NCI-H748 (cell line): Measurements from ENCODE around the gene GABRA5.
A peak's percentile ranks its signal among the peaks of the same experiment; 100 is the strongest.

Experiments used
- DNase-seq: peaks from one replicate; lab custom pipeline; 2025; ENCODE audit not compliant: unreplicated experiment; lab: John Stamatoyannopoulos, UW

Gene GABRA5

DNA sequence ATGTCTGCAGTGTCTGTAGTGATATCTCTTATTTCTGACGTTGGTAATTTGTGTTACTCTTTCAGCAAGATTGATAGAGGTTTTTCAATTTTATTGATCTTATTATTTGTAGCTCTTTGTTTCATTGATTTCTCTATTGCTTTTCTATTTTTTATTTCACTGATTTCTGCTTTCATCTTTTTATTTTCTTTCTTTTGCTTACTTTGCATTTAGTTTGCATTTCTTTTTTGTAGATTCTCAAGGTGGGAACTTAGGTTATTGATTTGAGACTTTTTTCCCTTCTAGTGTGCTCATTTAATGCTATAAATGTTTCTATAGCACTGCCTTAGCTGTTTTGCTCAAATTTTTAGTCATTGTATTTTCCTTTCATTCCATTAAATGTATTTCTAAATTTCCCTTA lies 54.6 kb downstream of the GABRA5 start:
- DNase-seq: no peak

DNA sequence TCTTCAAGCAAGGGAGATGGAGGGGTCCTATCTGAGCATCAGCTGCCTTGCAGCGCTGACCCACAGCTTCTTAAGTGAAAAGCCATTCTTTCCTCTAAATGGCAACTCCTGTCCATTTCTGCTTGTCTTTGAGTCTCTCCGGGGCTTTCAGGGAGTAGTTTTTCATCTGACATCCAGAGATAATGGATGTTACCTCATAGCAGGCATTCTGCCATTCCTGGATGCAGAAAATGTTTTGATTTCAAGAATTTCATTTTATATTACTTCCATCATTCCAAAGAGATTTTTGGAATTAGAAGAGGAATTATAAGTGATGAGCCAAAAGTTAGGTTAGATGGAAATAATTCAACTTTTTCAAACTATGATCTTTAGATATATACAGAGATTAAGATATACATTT lies 59.2 kb downstream of the GABRA5 start:
- DNase-seq: no peak

DNA sequence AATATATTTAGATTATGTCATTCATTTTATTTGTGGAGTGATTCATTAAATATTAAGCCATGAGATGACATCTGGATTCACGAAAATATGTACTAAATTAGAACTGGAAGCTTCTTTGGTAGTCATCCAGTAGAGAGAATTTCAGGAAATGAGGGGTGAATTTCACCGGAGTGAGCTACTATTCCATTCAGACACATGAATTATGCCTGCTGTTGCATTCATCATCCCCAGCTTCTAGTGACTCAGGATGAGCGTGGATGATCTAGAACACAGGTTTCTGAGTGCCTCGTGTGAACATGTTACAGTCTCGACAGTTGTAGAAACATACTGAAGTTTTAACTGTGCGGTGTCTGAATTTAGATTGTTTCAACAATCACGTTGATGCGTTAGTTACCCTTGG lies 61.2 kb downstream of the GABRA5 start:
- DNase-seq: no peak

DNA sequence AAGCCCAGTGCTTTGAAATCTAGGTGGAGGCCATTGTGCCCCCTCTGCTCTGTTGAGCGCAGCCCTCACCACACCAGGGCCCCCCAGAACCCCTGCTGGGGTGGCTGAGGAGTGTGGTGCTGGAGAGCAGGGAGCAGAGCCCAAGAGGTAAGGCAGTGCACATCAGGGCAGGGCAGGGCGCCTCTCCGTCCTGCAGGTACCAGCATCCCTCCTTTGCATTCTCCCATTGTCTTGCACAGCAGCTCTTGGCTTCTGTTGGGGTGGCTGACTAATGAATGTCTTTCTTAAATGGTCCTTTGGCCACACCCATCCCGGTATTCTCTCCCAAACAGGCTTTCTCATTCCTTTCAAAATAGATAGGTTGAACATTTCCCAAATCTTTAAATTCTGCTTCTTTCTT lies 62.7 kb downstream of the GABRA5 start:
- no peak for DNase-seq

DNA sequence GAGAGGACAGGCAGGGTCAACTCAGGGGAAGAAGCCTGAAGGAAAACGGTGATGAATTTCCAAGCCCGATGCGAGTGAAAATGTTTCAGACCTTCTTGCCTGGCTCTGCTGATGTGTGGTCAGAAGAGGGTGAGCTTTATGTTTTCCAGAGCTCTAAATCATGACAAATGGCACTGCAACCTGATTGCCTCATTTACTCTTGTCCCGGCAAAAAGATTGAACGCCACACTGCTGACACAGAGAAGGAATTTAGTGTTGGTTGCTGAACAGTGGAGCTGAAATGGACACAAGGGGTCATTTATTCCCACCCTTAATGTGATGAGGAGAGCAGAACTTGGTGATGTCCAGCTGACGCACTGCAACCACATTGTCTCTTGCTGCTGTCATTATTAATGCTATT lies 68.0 kb downstream of the GABRA5 start:
- no peak for DNase-seq

DNA sequence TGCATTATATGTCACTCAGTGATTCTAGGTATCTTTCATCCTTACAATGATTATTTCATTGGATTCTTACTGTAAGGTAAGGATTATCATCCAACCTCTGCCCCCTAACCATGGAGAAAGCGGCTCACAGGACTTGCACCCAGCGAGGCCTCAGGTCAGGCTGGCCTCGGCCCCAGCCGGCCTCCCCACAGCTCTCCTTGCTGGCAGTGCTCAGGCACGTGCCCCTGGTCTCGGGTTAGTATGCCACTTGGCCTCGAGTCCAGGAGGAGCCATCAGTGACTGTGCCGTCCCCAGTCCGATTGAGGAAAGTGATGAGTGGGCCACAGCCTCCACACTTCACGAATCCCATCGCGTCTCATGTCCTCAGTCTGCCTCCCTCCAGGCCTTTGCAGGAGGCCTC lies 68.5 kb downstream of the GABRA5 start:
- no peak for DNase-seq

DNA sequence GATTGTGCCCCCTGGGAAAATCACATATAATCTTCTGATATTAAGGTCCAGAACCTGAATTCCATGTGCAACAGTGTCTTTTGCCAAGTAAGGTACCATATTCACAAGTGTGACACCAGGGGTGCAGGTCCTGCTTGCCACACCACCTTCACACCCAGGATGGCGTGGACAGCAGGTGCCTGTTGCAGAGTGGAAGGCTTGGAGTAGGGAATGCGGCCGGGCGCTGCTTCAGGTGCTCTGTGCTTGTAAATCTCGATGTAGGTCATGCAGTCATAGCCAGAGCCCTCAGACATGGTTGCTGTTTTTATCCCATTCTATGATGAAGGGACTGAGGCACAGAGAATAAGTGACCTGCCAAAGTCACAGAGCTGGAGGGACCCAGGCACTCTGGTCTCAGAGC lies 69.6 kb downstream of the GABRA5 start:
- no peak for DNase-seq

DNA sequence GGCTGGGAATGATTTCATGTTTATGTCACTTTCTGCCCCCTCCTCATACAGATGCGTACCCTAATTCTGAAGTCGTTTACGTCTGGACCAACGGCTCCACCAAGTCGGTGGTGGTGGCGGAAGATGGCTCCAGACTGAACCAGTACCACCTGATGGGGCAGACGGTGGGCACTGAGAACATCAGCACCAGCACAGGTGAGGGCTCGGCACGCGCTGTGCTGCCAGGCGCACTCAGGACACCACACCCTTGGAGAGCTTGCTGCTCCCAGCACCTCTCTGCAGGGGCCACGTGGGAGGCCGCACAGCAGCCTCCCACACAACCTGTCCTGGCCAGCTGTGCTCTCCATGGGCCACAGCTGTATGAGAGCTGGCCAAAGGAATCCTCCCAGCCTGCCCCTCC lies 70.3 kb downstream of the GABRA5 start:
- DNase-seq: no peak

DNA sequence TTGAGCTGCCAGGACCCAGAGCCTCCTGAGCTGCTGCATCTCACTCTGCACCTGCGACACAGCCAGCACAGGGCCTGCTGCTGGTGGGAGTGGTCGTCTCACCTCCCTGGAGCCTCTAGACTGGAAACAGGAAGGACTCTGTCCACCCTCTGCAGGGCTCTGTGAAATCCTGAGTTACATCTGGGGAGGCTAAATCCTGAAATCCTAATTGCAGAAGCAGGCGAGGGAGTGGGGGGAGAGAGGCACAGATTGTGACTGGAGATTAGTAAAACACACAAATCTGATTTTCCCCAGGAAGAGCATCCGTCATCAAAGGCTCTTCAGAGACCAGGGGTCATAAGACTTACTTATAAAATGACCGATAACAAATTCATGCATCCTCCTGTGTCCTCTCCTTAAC lies 72.5 kb downstream of the GABRA5 start:
- no peak for DNase-seq

DNA sequence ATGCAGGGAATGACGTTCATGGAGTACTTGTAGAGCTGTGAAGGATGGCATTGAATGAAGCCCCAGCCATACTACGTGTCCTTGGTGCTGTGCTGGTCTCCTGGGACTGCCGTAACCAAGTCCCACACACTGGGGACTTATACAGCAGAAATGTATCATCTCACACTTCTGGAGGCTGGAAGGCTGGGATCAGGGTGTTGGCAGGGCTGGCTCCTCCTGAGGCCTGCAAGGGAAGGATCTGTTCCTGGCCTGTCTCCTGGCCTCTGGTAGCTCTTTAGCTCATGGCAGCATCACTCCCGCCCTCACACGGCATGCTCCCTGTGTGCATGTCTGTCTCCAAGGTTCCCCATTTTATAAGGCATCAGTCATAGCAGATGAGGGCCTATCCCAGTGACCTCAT lies 74.6 kb downstream of the GABRA5 start:
- no peak for DNase-seq

DNA sequence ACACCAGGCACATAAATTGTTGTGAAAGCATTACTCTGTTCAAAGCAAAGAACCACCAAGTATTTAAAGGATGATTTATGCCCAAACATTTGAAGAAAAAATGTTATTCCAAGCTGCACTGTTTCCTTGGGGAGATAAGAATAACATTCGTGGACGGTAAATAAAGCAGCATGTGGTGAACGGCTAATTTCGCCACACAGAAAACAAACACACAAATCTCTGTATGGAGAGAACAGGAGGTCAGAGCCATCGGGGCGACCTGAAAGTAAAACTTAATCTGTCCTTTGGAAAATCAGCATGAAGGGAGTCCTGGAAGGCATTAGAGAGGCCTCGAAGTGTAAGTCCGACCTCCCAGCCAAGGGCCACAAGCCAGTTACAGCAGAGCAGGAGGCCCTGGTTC lies 77.0 kb downstream of the GABRA5 start:
- DNase-seq: no peak

DNA sequence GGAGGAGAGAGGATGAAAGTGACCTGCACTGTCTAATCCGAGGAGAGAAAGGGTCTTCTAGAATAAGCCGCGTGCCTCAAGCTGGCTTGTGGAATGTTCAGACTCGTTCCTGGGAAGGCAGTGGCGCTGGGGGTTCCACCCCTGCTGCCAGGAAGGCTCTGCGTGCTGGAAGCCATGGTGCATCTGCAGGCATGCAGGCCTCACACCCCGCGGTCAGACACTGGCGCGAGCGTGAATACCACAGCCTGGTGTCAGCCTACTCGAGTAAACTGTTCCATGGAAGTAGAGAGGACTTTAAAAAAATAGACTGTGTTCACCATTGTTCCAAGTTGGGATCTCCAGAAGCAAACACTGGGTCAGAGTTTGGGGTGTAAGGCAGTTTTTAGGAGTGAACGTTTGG lies 78.2 kb downstream of the GABRA5 start:
- DNase-seq: no peak

DNA sequence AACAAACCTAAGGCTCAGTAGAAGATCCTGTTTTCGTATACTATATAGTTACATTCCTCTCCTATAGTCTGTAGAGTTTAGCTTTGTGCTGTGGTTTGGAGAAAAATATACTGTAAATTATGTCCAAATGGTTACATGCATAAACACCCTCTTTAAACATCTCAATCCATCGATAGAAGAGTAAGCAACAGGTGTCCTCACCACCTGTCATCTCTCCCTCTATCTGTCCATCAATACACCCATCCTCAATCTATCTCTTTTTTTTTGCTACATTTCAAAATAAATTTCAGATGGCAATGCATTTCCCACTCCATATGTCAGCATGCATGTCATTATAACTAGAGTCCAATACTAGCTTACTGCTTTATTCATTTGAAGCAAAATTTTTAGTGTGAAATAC lies 83.1 kb downstream of the GABRA5 start:
- no peak for DNase-seq

DNA sequence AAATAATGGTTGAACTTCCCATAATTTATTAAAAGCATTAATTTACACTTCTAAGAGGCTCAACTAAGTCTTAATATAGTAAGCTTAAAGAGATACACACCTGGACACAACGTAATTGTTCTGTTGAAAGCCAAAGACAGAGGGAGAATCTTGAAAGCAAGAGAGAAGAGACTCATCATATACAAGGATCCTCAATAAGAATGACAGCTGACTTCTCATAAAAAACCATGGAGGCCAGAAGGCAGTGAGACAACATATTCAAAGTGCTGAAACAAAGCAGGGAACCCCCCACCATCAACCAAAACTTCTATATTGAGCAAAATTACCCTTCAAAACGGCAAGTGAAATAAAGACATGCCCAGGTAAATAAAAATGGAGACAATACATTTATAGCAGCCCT lies 87.5 kb downstream of the GABRA5 start:
- no peak for DNase-seq

DNA sequence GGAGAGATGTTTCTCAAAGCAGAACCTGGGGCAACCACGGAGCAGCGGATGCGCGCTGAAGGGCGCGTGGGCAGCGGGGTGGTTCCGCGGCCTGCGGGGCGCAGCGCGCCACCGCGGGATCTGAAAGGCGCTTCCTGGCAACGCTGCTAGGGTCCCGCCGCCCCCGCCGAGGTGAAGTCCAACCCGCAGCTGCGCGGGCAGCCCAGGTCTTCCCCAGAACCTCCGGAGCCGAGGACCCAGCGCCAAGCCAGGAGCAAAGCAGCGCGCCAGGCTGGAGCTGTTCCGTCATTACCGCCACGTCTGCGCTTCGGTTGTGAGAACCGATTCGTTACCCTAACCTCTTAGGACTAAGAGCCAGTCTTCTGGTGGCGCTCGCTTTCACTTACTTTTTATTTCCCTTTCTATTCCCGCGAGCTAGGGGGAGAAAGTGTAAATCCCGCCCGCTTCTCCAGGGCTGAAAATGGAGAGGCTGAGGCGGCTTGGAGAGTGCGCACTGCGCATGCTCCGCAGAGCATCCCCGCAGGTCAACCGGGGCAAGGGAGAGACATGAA lies 100.9 kb downstream of the GABRA5 start:
- DNase-seq: no peak

DNA sequence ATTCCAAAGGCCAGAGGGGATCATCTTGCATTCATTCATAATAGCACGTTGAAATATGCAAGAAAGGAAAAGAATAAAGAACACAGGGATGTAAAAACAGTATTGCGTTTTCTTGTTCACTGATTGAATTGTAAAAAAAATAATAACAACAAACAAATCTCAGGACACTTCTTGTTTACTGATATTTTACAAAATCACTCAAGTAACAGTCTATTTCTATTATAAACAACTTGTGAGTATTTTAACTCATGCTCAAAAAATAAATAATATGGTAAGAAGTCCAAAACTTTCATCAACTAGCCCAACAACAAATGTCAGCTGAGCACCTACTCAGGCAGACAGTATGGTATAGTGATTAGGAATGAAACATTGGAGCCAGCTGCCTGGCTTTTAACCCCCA lies 101.9 kb downstream of the GABRA5 start:
- no peak for DNase-seq

DNA sequence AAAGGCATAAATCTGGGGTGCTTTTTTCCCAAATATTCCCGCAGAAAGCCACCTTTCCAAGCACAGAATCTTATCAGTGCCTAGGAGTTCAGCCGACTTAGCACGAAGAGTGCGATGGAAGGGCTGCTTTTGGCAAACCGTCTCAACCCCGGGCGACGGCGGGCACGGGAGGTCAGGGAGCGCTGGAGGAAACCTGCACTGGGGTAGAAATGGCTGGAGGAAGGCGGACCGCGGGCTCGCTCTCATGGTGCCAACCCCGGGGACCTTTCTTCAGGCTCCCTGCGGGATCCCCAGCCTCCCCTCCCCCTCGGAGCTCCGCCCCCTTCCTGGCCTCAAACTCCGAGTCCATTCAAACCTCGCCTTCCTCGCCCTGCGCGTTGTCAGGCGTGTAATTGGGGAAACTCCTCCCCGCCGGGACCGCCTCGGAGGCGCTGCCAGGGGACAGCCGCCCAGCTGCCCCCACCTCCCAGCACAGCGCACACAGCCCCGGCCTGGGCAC lies 103.9 kb downstream of the GABRA5 start, which contains the start of gene GABRG3:
Gene GABRG3, plus strand, starts transcription at position 470 of the 499 bp plus-strand sequence.
- DNase-seq: peak; percentile 57

DNA sequence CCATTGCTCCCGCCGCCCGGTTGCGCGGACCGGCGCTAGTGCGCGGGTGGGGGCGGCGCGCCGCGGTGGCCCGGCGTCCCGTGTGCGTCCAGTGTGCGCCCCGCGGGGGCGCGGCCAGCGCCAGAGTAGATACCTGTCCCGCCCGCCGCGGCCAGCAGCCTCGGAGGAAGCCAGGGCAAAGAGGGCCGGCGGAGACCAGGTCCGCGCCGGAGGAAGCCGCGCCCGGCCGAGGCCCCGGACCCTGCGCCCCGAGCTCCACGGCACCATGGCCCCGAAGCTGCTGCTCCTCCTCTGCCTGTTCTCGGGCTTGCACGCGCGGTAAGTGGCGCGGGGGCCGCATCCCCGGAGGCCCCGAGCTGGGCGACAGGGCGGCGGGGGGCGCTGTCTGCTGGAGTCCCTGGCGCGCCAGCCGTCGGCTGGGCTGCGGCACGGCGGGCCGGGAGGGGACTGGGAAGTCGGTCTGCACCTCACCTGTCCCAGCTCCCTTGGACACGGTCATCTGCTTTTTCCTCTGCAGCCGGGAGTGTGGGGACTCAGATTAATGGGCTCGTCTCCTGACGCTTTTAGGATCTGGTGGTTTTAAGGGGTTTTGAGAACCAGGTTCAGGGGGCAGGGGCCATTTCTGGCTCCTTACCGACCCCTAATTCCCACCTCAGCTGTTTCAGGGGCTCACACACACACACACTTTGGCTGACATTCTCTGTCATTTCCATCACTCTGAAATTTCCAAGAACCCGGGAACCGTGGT lies 104.6 kb downstream of the GABRA5 start:
- peak; percentile 50 for DNase-seq

DNA sequence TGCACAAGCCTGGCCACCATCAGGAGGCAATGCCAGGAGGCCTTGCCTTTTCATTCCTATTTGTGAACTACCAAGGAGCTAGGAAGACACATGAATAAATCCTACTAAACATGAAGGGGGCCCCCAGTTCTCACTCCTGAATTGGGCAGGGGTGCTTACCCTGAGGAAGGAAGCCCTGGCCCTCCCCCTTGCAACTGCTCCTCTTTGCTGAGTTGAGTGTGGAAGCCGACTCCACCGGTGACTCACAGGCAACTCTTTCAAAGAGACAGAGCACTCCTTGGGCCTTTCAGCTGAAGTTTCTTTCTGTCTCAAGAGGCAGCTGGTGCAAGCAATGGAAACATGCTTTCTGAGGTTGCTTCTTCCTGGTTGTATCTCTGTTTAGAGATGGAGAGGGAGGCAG lies 105.8 kb downstream of the GABRA5 start:
- DNase-seq: no peak

DNA sequence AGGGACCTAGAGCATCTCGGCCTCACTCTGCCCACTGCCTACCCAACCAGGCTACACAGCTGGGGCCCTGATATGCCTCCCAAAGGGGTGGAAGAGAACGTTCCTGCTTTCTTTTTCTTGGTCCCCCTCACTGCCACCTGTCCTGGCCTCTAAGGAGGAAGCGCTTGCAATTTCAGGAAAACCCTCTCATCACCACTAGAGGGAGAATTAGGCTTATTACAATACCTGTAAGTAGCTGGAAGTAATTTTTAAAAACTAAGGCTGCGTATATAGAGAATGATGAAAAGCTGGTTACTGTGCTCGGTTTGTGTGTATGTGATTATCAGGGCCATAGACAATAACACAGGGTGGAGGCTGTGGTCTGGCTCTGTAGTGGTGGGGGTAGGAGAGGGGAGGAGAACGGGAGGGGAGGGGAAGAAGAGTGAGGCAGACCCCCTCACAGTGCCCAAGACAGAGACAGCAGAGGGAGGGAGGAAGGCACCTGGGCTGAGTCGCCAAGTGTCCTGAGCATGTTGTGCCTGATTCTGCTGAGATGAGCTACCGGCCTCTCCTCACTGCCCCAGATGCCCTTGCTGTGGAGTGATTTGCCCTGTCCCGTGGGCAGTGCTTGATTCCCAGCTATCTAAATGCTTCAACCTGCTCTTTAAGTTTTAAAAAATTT lies 107.4 kb downstream of the GABRA5 start:
- DNase-seq: peak; percentile 62

DNA sequence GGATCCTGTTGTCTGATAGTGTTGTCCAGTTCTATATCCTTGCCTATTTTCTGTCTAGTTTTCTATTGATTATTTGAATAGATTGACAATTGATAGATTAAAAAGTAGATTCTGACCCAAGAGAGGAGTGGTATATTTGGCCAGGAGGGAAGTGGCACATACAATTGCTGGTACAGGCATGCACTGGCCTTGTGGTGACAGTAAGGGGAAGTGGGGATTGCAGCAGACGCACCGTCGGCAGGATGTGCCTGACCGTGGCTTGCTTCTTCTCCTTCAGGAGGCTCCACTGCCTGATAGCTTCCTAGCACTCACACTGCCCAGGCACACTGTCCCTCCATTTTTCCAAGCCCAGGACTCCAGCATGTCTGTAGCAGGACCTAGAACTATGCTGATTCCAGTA lies 114.6 kb downstream of the GABRA5 start:
- no peak for DNase-seq

DNA sequence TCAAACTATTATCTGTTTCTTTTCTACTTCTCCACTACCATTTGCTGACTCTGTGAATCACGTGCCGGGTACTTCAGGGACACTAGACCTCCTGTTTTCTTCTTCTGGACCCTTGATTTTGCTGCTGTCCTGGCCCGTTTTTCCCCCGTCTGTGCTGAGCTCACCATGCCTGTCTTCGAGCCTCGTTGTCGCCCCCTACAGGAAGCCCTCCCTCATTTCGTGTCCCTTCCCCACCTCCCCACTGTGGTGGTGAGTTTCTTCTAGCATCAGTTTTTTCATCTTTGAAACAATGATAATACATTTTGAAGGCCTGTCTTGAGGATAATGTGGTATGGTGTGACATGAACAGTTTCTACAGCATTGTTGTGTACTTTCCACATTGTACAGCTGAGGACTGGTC lies 117.0 kb downstream of the GABRA5 start:
- DNase-seq: peak; percentile 20
